K562 (cell line): Measurements from ENCODE around the gene KLHL8. TPM values are rescaled to one million over a fixed set of nuclear protein-coding genes. Genes with fewer than 3 reads are reported as not detected.

ENCODE experiments used
- ATAC-seq: fragments of 200-7000 bp; cut with Tn5 transposase; 3 replicates; pipeline ENCODE4 v1.9.1; 2020; ENCODE audit warnings: moderate library complexity
- BruUV-seq: library from RNA; stranded (reverse); fragments of 400-500 nt; replicated peaks from 2 replicates; lab custom pipeline; 2021; lab: Mats Ljungman, UMichigan
- CTCF ChIA-PET: fragments of 300-600 bp; formaldehyde crosslinking; extraction: SDS; loops from one replicate; lab custom pipeline; 2021; ENCODE audit warnings: low intra/inter-chr PET ratio; lab: Yijun Ruan, JAX
- POLR2A ChIA-PET: fragments of 300-600, 350-650 bp; sonication (Branson Sonifier 250); formaldehyde crosslinking; extraction: SDS; loops from one replicate; lab custom pipeline; 2021; ENCODE audit warnings: antibody characterized with exemption, inconsistent platforms; lab: Yijun Ruan, JAX
- DNase-seq, 4 experiments: peaks; one replicate each; pipeline versions ENCODE4 v3.0.0 to v3.0.0-alpha.2; 2011 to 2018; ENCODE audit warnings: low spot score in 3 of 4, mixed read lengths in 3 of 4; ENCODE audit errors: extremely low read depth in 1 of 4
- FAIRE-seq: peaks from 2 replicates; lab custom pipeline; 2011; peaks lifted over from hg19 to GRCh38; lab: Jason Lieb, UNC
- H2AFZ ChIP-seq: 2 replicates; pipeline ENCODE4 v1.6.0; 2011; ENCODE audit warnings: low read depth, low read length, control low read depth, inconsistent platforms
- H3K27ac ChIP-seq: fragments of 200-600 bp; 3 replicates; pipeline ENCODE4 v1.8.0; 2011; ENCODE audit warnings: low read depth, mild to moderate bottlenecking, control low read depth, inconsistent platforms, low read length, moderate library complexity, mixed read lengths; ENCODE audit errors: extremely low read depth
- H3K27me3 ChIP-seq, 2 experiments: fragments of 300-600 bp in 1 of 2; 2 replicates in 1 of 2; 3 replicates in 1 of 2; pipeline versions ENCODE4 v1.6.0 to v1.8.0; 2011; ENCODE audit warnings: inconsistent platforms in 2 of 2, low read length in 2 of 2, mild to moderate bottlenecking in 1 of 2, mixed read lengths in 1 of 2, moderate library complexity in 1 of 2; ENCODE audit not compliant: control insufficient read depth in 2 of 2, insufficient read depth in 2 of 2
- H3K36me3 ChIP-seq: fragments of 300-600 bp; 3 replicates; pipeline ENCODE4 v1.8.0; 2011; ENCODE audit warnings: mild to moderate bottlenecking, low read length, inconsistent platforms; ENCODE audit not compliant: control insufficient read depth, insufficient read depth
- H3K4me1 ChIP-seq, 2 experiments: fragments of 200-600 bp in 1 of 2; replicated peaks in 1 of 2; 2 replicates in 1 of 2; 3 replicates in 1 of 2; pipeline versions ENCODE4 v1.5.1 to v1.8.0; 2011; ENCODE audit warnings: inconsistent platforms in 2 of 2, low read length in 2 of 2, mild to moderate bottlenecking in 1 of 2, mixed read lengths in 1 of 2, moderate library complexity in 1 of 2; ENCODE audit not compliant: control insufficient read depth in 2 of 2, insufficient read depth in 2 of 2
- H3K4me2 ChIP-seq: 2 replicates; pipeline ENCODE4 v1.6.1; 2011; ENCODE audit warnings: low read length, control low read depth, inconsistent platforms, mixed read lengths; ENCODE audit not compliant: insufficient read depth
- H3K4me3 ChIP-seq: fragments of 200-600 bp; sonication (generic), shearing (Covaris generic); 2 replicates; pipeline ENCODE4 v1.5.1; 2016; ENCODE audit warnings: control low read depth, inconsistent platforms
- H3K79me2 ChIP-seq: fragments of 200-600 bp; 3 replicates; pipeline ENCODE4 v1.8.0; 2011; ENCODE audit warnings: low read length, inconsistent platforms; ENCODE audit not compliant: control insufficient read depth, insufficient read depth
- H3K9ac ChIP-seq, 2 experiments: 2 replicates each; pipeline versions ENCODE4 v1.6.0 to v1.6.1; 2011; ENCODE audit warnings: low read depth in 2 of 2, low read length in 2 of 2, control low read depth in 1 of 2, inconsistent platforms in 1 of 2, mild to moderate bottlenecking in 1 of 2, mixed read lengths in 1 of 2; ENCODE audit not compliant: insufficient read depth in 1 of 2
- H3K9me1 ChIP-seq: one replicate; pipeline ENCODE4 v1.6.0; 2011; ENCODE audit warnings: inconsistent platforms, mild to moderate bottlenecking, low read length, moderate library complexity; ENCODE audit not compliant: control insufficient read depth, insufficient read depth
- H3K9me3 ChIP-seq: replicated peaks from 2 replicates; pipeline ENCODE4 v1.5.1; 2011; ENCODE audit warnings: low read depth, low read length, inconsistent platforms; ENCODE audit not compliant: control insufficient read depth, insufficient read depth
- H4K20me1 ChIP-seq: replicated peaks from 2 replicates; pipeline ENCODE4 v1.6.1; 2011; ENCODE audit warnings: low read length, inconsistent platforms, mixed read lengths; ENCODE audit not compliant: control insufficient read depth, insufficient read depth
- BACH1 ChIP-seq: fragments of 200-800 bp; sonication (Bioruptor generic); IDR thresholded peaks from 2 replicates; pipeline ENCODE4 v1.6.1; 2016; ENCODE audit warnings: missing genetic modification characterization, missing compliant biosample characterization
- CBFA2T2 ChIP-seq: fragments of 450-650 bp; conservative IDR thresholded peaks from 2 replicates; pipeline ENCODE4 v1.6.1; 2017; ENCODE audit warnings: mild to moderate bottlenecking
- CBX1 ChIP-seq: sonication (generic); IDR thresholded peaks from 2 replicates; pipeline ENCODE4 v1.6.1; 2016; ENCODE audit warnings: antibody characterized with exemption, low read depth, mild to moderate bottlenecking
- CEBPB ChIP-seq: fragments of 450-650 bp; IDR thresholded peaks from 2 replicates; pipeline ENCODE4 v1.6.1; 2016; ENCODE audit warnings: missing genetic modification characterization, missing compliant biosample characterization
- CREB3 ChIP-seq: fragments of 450-650 bp; conservative IDR thresholded peaks from 2 replicates; pipeline ENCODE4 v1.6.1; 2016; ENCODE audit warnings: missing genetic modification characterization, low read depth, mild to moderate bottlenecking, missing compliant biosample characterization, moderate library complexity
- HDAC2 ChIP-seq: fragments of 450-650 bp; IDR thresholded peaks from 2 replicates; pipeline ENCODE4 v1.6.1; 2016; ENCODE audit warnings: mild to moderate bottlenecking
- HMG20B ChIP-seq: fragments of 250-450 bp; sonication (Bioruptor Pico); IDR thresholded peaks from 2 replicates; pipeline ENCODE4 v1.5.0; 2021; ENCODE audit warnings: mild to moderate bottlenecking
- KDM2B ChIP-seq: fragments of 250-450 bp; sonication (Bioruptor Pico); IDR thresholded peaks from 2 replicates; pipeline ENCODE4 v1.8.0; 2021; ENCODE audit warnings: mild to moderate bottlenecking, moderate library complexity
- SP1 ChIP-seq: sonication (generic); formaldehyde crosslinking; IDR thresholded peaks from 2 replicates; pipeline ENCODE4 v1.8.1; 2022; ENCODE audit warnings: mild to moderate bottlenecking, missing genetic modification reagents
- TAF9B ChIP-seq: fragments of 450-650 bp; IDR thresholded peaks from 2 replicates; pipeline ENCODE4 v1.6.1; 2018; ENCODE audit warnings: mild to moderate bottlenecking; ENCODE audit not compliant: partially characterized antibody
- TCF15 ChIP-seq: fragments of 250-450 bp; sonication (Bioruptor Pico); IDR thresholded peaks from 2 replicates; pipeline ENCODE4 v1.8.0; 2022; ENCODE audit warnings: moderate library complexity, mild to moderate bottlenecking, inconsistent platforms
- ZMIZ1 ChIP-seq, 2 experiments: fragments of 150-350 bp in 1 of 2; IDR thresholded peaks; 2 replicates each; pipeline ENCODE4 v1.6.1; 2012 to 2016; ENCODE audit warnings: low read depth in 2 of 2, low read length in 2 of 2, mild to moderate bottlenecking in 1 of 2, moderate library complexity in 1 of 2
- ZNF24 ChIP-seq: fragments of 450-650 bp; IDR thresholded peaks from 2 replicates; pipeline ENCODE4 v1.6.1; 2016
- ZNF444 ChIP-seq: fragments of 250-450 bp; sonication (Bioruptor Pico); IDR thresholded peaks from 2 replicates; pipeline ENCODE4 v1.4.0; 2020; ENCODE audit warnings: mild to moderate bottlenecking, moderate library complexity
- ZNF592 ChIP-seq: fragments of 450-650 bp; IDR thresholded peaks from 2 replicates; pipeline ENCODE4 v1.6.1; 2017; ENCODE audit warnings: antibody characterized with exemption, mild to moderate bottlenecking
- WGBS: fragments of 100-300 bp; shearing (Covaris generic); methylation state at CpG from one replicate; pipeline ENCODE4 v1.1.6; 2016; ENCODE audit warnings: low coverage, mixed read lengths; ENCODE audit not compliant: insufficient coverage; ENCODE audit errors: missing lambda C conversion rate; 5-methylcytosine and 5-hydroxymethylcytosine counted together
- in situ Hi-C: fragments of 300-500 bp; cut with MboI; formaldehyde crosslinking; loops from 4 replicates; pipeline ENCODE4 v1.15.0; 2018; ENCODE audit warnings: inconsistent platforms, mixed read lengths
- intact Hi-C: fragments of 100-400 bp; cut with micrococcal nuclease; formaldehyde crosslinking; loops from 2 replicates; pipeline ENCODE4 v1.14.2; 2022
- polyA plus RNA-seq, 8 experiments: library from polyadenylated mRNA; depleted of rRNA in 4 of 8; stranded (reverse) in 5 of 8; unstranded in 3 of 8; fragments of >200 nt; fragmentation: Nextera tagmentation in 2 of 8; fragmentation: Illumina TruSeq in 1 of 8; extraction: Ambion mirVana in 2 of 8; extraction: Trizol in 1 of 8; gene quantifications; 2 replicates each; pipeline versions ENCODE4 v1.2.1 to v1.2.3, GENCODE V29; 2011 to 2014; ENCODE audit warnings: inconsistent platforms in 1 of 8, missing spikeins in 1 of 8
- total RNA-seq, 7 experiments: library from RNA; depleted of rRNA in 6 of 7; stranded (reverse); fragments of >200 nt in 6 of 7; fragmentation: Illumina TruSeq in 2 of 7; extraction: Trizol in 2 of 7; gene quantifications; 2 replicates each; pipeline versions ENCODE4 v1.2.1 to v1.2.3, GENCODE V29; 2011 to 2021; ENCODE audit warnings: low replicate concordance in 1 of 7

KLHL8 gene
- total and polyA plus RNA-seq, 9 of the 15 experiments (the other 6 are each of a cell fraction or from before 2014, with no cell fraction given): 8.7 to 25.3 (median 15.7) TPM

- H3K79me2 ChIP-seq: 0 out of 3 replicates have a peak, but pooled peaks cover 2% of the 10 kb centered on the region
- in situ Hi-C loops (no loop called here), intact Hi-C loops (no loop called here)
- FAIRE-seq (no peak), DNase-seq (no peak), ATAC-seq (no peak)
- ChIA-PET CTCF (no interaction called here), POLR2A (no interaction called here)
- no peaks in the 10 kb centered on the region for H3K27me3 ChIP-seq
- no peak overlapping the region for H3K27ac ChIP-seq
- no peaks in the 10 kb centered on the region for H4K20me1 ChIP-seq
- no peak overlapping the region for H3K4me2 ChIP-seq
- H3K9me1 ChIP-seq: no peaks in the 10 kb centered on the region
- H3K9me3 ChIP-seq: no peaks in the 10 kb centered on the region
- H3K4me3 ChIP-seq: no peak overlapping the region
- no peak overlapping the region for H2AFZ ChIP-seq
- H3K4me1 ChIP-seq: no peaks in the 10 kb centered on the region; a peak in 1 of 5 replicates
- no peak overlapping the region for H3K9ac ChIP-seq
- peaks cover 5% of the 10 kb centered on the region; the same call in 2 of the 3 replicates for H3K36me3 ChIP-seq
- BruUV-seq: no TSS peak
- WGBS: 93% methylated on average over 2 of the region's 2 CpGs
- no peak for TF ChIP-seq ZMIZ1 (IDR thresholded peaks at IDR 0.05; ENCODE audit: low read depth in 2 of 2, low read length in 2 of 2)
- no peak for TF ChIP-seq HDAC2
- TF ChIP-seq ZNF592: no peak
- TF ChIP-seq SP1 (CRISPR knock-in tag): no peak
- TF ChIP-seq CBFA2T2: no peak
- no peak for TF ChIP-seq KDM2B (CRISPR knock-in tag)
- TF ChIP-seq CREB3: no peak
- no peak for TF ChIP-seq TAF9B
- TF ChIP-seq CBX1: no peak
- TF ChIP-seq HMG20B (CRISPR knock-in tag): no peak
- no peak for TF ChIP-seq ZNF24
- no peak for TF ChIP-seq ZNF444 (CRISPR knock-in tag)
- no peak for TF ChIP-seq BACH1 (tag)
- TF ChIP-seq CEBPB (tag): no peak
- TF ChIP-seq TCF15 (CRISPR knock-in tag): no peak
These were observed 39.7 kb downstream of the KLHL8 start for GRCh38 chr4:87180767-87181166.
